Mesothelial cell of epicardium (in vitro differentiated cells): ENCODE data around the gene ATG4C. TPM values are rescaled to one million over a fixed set of nuclear protein-coding genes. Genes with fewer than 3 reads are reported as not detected.

Source experiments
- DNase-seq, 2 experiments: peaks; one replicate each; pipeline ENCODE4 v3.0.0; 2021; ENCODE audit warnings: low spot score in 2 of 2; ENCODE audit not compliant: unreplicated experiment in 2 of 2
- H3K27ac Mint-ChIP-seq: 2 replicates; pipeline ENCODE4 v1.8.0; 2021; ENCODE audit warnings: mixed read lengths
- H3K27me3 Mint-ChIP-seq: 2 replicates; pipeline ENCODE4 v1.8.0; 2021; ENCODE audit warnings: low read depth, mixed read lengths
- H3K36me3 Mint-ChIP-seq: 2 replicates; pipeline ENCODE4 v1.8.0; 2021; ENCODE audit warnings: mixed read lengths
- H3K4me1 Mint-ChIP-seq: 2 replicates; pipeline ENCODE4 v1.8.0; 2021; ENCODE audit warnings: mixed read lengths
- H3K4me3 Mint-ChIP-seq: 2 replicates; pipeline ENCODE4 v1.8.0; 2021; ENCODE audit warnings: mild to moderate bottlenecking, moderate library complexity, mixed read lengths
- H3K9me3 Mint-ChIP-seq: 2 replicates; pipeline ENCODE4 v1.8.0; 2021; ENCODE audit warnings: mixed read lengths
- CTCF ChIP-seq: fragments of 200-600 bp; sonication (generic); IDR thresholded peaks from one replicate; pipeline ENCODE4 v1.5.0; 2021; ENCODE audit warnings: antibody characterized with exemption; ENCODE audit not compliant: unreplicated experiment
- total RNA-seq: library from RNA; stranded (reverse); gene quantifications from 3 replicates; pipeline ENCODE4 v1.2.1, GENCODE V29; 2021

ATG4C gene
- total RNA-seq, 1 donor from 2014 or later = 11.4 TPM

DNA sequence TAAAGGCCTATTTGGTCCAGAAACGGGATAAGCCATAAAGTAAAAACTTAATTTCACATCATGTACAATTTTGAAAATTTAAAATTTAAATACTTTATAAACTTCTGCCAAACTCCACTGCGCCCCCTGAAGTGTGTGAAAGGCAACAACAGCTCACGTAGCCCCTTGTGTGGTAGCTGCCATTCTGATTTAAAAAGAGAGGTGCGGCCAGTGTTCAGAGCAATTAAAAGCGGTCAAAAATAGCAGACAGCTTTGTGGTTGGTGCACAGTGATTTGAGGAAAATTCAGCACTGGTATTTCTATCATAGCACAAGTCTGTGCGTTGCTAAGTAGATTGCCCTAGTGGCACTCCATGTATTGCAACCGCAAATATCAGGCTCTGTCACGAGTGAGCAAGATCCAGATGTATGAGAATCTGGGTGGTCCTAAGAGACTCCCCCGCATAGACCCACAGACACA, 122.5 kb downstream of the ATG4C start:
- no peak overlapping the region for H3K4me3 Mint-ChIP-seq
- H3K27ac Mint-ChIP-seq = no peak overlapping the region
- no peaks in the 10 kb centered on the region for H3K36me3 Mint-ChIP-seq
- DNase-seq = no peak
- peak; percentile 65 for TF ChIP-seq CTCF
- peaks cover 6% of the 10 kb centered on the region for H3K27me3 Mint-ChIP-seq
- peaks cover 6% of the 10 kb centered on the region for H3K9me3 Mint-ChIP-seq
- H3K4me1 Mint-ChIP-seq = peaks cover 11% of the 10 kb centered on the region

DNA sequence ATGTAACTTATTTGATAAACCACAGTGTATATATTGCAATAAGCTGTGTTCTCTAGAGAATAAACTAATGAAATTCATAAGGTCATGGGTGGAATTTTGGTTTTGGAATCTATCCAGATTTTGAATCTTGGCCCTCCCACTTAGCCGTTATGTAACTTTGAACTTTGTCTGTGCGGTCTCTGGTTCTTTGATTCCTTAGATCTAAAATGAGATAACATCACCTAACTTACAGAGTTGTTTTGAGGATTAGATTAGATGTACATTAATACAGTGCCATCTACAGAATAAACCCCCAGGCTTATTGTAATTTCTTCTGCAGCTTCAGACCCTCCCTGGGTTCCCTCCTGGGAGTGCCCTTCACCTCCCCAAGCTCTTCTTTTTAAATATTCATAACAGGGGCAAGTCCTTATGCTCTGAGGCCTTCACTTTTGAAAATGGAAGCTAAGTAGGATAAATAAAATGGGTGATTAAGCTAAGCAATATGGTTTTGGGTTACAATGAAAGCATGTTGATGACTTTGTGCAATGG, 124.3 kb downstream of the ATG4C start:
- Mint-ChIP-seq H3K4me3 (no peak overlapping the region), H3K36me3 (no peaks in the 10 kb centered on the region), H3K9me3 (peaks cover 7% of the 10 kb centered on the region), H3K27me3 (peaks cover 15% of the 10 kb centered on the region), H3K27ac (no peak overlapping the region), H3K4me1 (peaks cover 11% of the 10 kb centered on the region)
- TF ChIP-seq CTCF = no peak
- no peak for DNase-seq

DNA sequence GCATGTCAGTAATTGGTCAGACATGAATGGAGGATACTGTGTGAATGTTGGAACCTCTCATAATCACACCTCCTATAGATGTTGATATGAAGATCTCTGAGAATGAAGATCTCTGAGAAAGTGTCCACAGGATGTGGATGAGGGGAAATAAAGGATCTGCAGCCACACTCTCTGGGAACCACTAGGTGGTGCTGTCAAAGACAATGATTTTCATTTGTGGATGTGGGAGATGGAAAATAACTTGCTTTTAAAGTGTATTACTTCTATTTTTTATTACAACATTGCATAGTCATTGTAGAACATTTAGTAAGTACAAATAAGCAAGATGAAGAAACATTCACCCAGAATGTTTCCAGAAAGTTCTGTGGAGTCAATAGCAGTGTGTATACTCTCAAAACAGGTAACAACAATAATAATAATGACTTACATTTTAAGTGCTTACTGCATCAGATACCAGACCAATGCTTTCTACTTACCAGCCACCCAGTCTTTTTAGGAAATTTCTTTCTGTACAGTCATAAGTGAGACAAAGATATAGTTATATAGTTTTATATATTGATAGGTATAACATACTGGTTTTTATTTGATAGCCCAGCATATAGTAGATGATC, 128.2 kb downstream of the ATG4C start:
- Mint-ChIP-seq H3K4me3 (no peak overlapping the region), H3K27me3 (peaks cover 37% of the 10 kb centered on the region), H3K36me3 (no peaks in the 10 kb centered on the region), H3K27ac (no peak overlapping the region), H3K9me3 (peaks cover 7% of the 10 kb centered on the region), H3K4me1 (peaks cover 8% of the 10 kb centered on the region)
- peak; percentile 60 for TF ChIP-seq CTCF
- DNase-seq = no peak

Other genes starting within 250 kb of the ATG4C start
- not detected in 3 replicates for gene ANGPTL3, start 186.6 kb upstream of the ATG4C start, total RNA-seq
- 59.5 to 63.7 TPM (median 63.6 TPM) in 3 replicates for gene DOCK7, start 95.7 kb upstream of the ATG4C start, total RNA-seq